ENCODE measurements around the gene MICAL3.

- no peak for TF ChIP-seq POLR2A (IDR thresholded peaks at IDR 0.05)
- TF ChIP-seq CTCF (IDR thresholded peaks at IDR 0.05) = no peak
- TF ChIP-seq EP300 (IDR thresholded peaks at IDR 0.05; ENCODE audit: low read depth) = no peak
Measured at GRCh38 chr22:17818649-17819048, 205.7 kb downstream of the MICAL3 start.
